WTC11 (cell line): ENCODE data around the gene RAD21L1. TPM values are rescaled to one million over a fixed set of nuclear protein-coding genes. Genes with fewer than 3 reads are reported as not detected.

Source experiments
- ATAC-seq: fragments of 200-7000 bp; cut with Tn5 transposase; 2 replicates; pipeline ENCODE4 v1.10.0; 2021; ENCODE audit warnings: mild to moderate bottlenecking, moderate library complexity
- CTCF ChIA-PET: fragments of 300-600 bp; sonication (Branson Sonifier 250); formaldehyde crosslinking; loops from one replicate; lab custom pipeline; 2021; ENCODE audit warnings: antibody characterized with exemption; lab: Charles Lee
- POLR2A ChIA-PET: fragments of 350-600 bp; sonication (Branson Sonifier 250); formaldehyde crosslinking; loops from one replicate; lab custom pipeline; 2021; ENCODE audit warnings: antibody characterized with exemption; lab: Charles Lee
- DNase-seq: peaks from one replicate; pipeline ENCODE4 v3.0.0; 2021; ENCODE audit warnings: low spot score
- H3K27ac Mint-ChIP-seq: 2 replicates; pipeline ENCODE4 v1.8.0; 2021; ENCODE audit warnings: mixed read lengths
- H3K27me3 Mint-ChIP-seq: 2 replicates; pipeline ENCODE4 v1.8.0; 2021; ENCODE audit warnings: low read depth, mild to moderate bottlenecking, moderate library complexity, mixed read lengths
- H3K36me3 Mint-ChIP-seq: 2 replicates; pipeline ENCODE4 v1.8.0; 2021; ENCODE audit warnings: mixed read lengths
- H3K4me1 Mint-ChIP-seq: 2 replicates; pipeline ENCODE4 v1.8.0; 2022; ENCODE audit warnings: mixed read lengths
- H3K4me3 Mint-ChIP-seq: 2 replicates; pipeline ENCODE4 v1.8.0; 2021; ENCODE audit warnings: mild to moderate bottlenecking, moderate library complexity, mixed read lengths
- H3K9me3 Mint-ChIP-seq: 2 replicates; pipeline ENCODE4 v1.8.0; 2021; ENCODE audit warnings: mixed read lengths
- GABPB1 ChIP-seq: sonication (generic); formaldehyde crosslinking; IDR thresholded peaks from 2 replicates; pipeline ENCODE4 v1.8.1; 2023; ENCODE audit warnings: mild to moderate bottlenecking, missing genetic modification reagents
- KAT7 ChIP-seq: sonication (generic); formaldehyde crosslinking; IDR thresholded peaks from 2 replicates; pipeline ENCODE4 v1.8.1; 2023; ENCODE audit warnings: missing genetic modification reagents, mild to moderate bottlenecking, borderline replicate concordance
- NFATC4 ChIP-seq: fragments of 250-450 bp; sonication (Bioruptor Pico); IDR thresholded peaks from 2 replicates; pipeline ENCODE4 v1.9.0; 2021; ENCODE audit warnings: mild to moderate bottlenecking
- NFYB ChIP-seq: sonication (generic); formaldehyde crosslinking; conservative IDR thresholded peaks from 2 replicates; pipeline ENCODE4 v1.8.0; 2022; ENCODE audit warnings: low read depth, missing genetic modification reagents
- SMAD4 ChIP-seq: sonication (generic); formaldehyde crosslinking; IDR thresholded peaks from 2 replicates; pipeline ENCODE4 v1.8.0; 2022; ENCODE audit warnings: mild to moderate bottlenecking, missing genetic modification reagents
- TCF7 ChIP-seq: sonication (generic); formaldehyde crosslinking; IDR thresholded peaks from 2 replicates; pipeline ENCODE4 v1.8.0; 2022; ENCODE audit warnings: mild to moderate bottlenecking, low read depth, missing genetic modification reagents, moderate library complexity
- TEAD4 ChIP-seq: sonication (generic); formaldehyde crosslinking; IDR thresholded peaks from 2 replicates; pipeline ENCODE4 v1.8.0; 2022; ENCODE audit warnings: mild to moderate bottlenecking, missing genetic modification reagents
- ZNF121 ChIP-seq: sonication (generic); formaldehyde crosslinking; IDR thresholded peaks from 2 replicates; pipeline ENCODE4 v1.8.0; 2023; ENCODE audit warnings: missing genetic modification reagents
- ZNF423 ChIP-seq: fragments of 250-450 bp; sonication (Bioruptor Pico); IDR thresholded peaks from 2 replicates; pipeline ENCODE4 v2.1.2; 2022; ENCODE audit warnings: mild to moderate bottlenecking, moderate library complexity
- total RNA-seq: library from RNA; stranded (reverse); gene quantifications from 3 replicates; pipeline ENCODE4 v1.2.3, GENCODE V29; 2021
- TF ChIP-seq, protein P1 (sequence below): sonication (generic); formaldehyde crosslinking; IDR thresholded peaks from 2 replicates; pipeline ENCODE4 v1.8.1; 2022; ENCODE audit warnings: low read depth, mild to moderate bottlenecking, moderate library complexity, missing genetic modification reagents, borderline replicate concordance
- TF ChIP-seq, protein P2 (sequence below): fragments of 250-450 bp; sonication (Bioruptor Pico); IDR thresholded peaks from 2 replicates; pipeline ENCODE4 v1.9.0; 2021; ENCODE audit warnings: mild to moderate bottlenecking
- TF ChIP-seq, protein P3 (sequence below): sonication (generic); formaldehyde crosslinking; IDR thresholded peaks from 2 replicates; pipeline ENCODE4 v1.8.1; 2022; ENCODE audit warnings: mild to moderate bottlenecking, moderate library complexity, missing genetic modification reagents
- TF ChIP-seq, protein P4 (sequence below): sonication (generic); formaldehyde crosslinking; IDR thresholded peaks from 2 replicates; pipeline ENCODE4 v1.8.1; 2022; ENCODE audit warnings: mild to moderate bottlenecking, missing genetic modification reagents, moderate library complexity, borderline replicate concordance
- TF ChIP-seq, protein P5 (sequence below): sonication (generic); formaldehyde crosslinking; IDR thresholded peaks from 2 replicates; pipeline ENCODE4 v1.8.0; 2023; ENCODE audit warnings: missing genetic modification reagents, mild to moderate bottlenecking, borderline replicate concordance
- TF ChIP-seq, protein P6 (sequence below): sonication (generic); formaldehyde crosslinking; IDR thresholded peaks from 2 replicates; pipeline ENCODE4 v1.8.1; 2023; ENCODE audit warnings: mild to moderate bottlenecking, missing genetic modification reagents

Gene RAD21L1
- total RNA-seq, 1 experiment from 2014 or later, result 0.77 TPM

DNA sequence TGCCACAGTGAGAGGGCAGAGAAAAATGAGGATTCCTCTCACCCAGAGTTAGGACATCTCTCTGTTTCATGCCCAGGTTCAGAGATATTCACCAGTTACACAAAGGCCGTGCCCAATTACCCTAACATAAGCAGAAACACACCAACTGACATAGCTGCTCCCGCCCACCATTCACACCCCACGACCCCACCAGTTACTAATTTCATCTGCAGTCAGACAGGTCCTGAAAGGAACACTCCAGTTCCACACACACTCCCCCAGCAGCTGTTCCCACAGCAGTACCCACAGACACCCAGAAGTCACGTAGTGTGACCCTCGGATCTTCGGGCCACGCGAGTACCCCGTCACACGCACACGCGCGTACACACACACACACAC, 41.6 kb upstream of the RAD21L1 start:
- POLR2A ChIA-PET, result no interaction called here
- ATAC-seq, result no peak
- Mint-ChIP-seq H3K27me3 (peaks cover 28% of the 10 kb centered on the region), H3K9me3 (no peaks in the 10 kb centered on the region), H3K27ac (no peak overlapping the region), H3K4me1 (peaks cover 16% of the 10 kb centered on the region), H3K36me3 (no peaks in the 10 kb centered on the region), H3K4me3 (peak overlapping the region; percentile 75)
- CTCF ChIA-PET, result interaction anchor here (1.1 kb wide), 1 partner anchor 29 kb away, joined by 8 read pairs; no protein-coding TSS in a partner anchor
- no peak for DNase-seq
- TF ChIP-seq, protein P1, sequence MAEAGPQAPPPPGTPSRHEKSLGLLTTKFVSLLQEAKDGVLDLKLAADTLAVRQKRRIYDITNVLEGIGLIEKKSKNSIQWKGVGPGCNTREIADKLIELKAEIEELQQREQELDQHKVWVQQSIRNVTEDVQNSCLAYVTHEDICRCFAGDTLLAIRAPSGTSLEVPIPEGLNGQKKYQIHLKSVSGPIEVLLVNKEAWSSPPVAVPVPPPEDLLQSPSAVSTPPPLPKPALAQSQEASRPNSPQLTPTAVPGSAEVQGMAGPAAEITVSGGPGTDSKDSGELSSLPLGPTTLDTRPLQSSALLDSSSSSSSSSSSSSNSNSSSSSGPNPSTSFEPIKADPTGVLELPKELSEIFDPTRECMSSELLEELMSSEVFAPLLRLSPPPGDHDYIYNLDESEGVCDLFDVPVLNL (CRISPR knock-in tag), result no peak
- TF ChIP-seq NFYB (CRISPR knock-in tag) (no peak), ZNF121 (CRISPR knock-in tag) (no peak), KAT7 (CRISPR knock-in tag) (no peak), TCF7 (no peak), TEAD4 (CRISPR knock-in tag) (no peak), SMAD4 (CRISPR knock-in tag) (no peak), NFATC4 (no peak), GABPB1 (no peak)
- TF ChIP-seq, protein P2, sequence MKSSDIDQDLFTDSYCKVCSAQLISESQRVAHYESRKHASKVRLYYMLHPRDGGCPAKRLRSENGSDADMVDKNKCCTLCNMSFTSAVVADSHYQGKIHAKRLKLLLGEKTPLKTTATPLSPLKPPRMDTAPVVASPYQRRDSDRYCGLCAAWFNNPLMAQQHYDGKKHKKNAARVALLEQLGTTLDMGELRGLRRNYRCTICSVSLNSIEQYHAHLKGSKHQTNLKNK (CRISPR knock-in tag), result no peak
- TF ChIP-seq, protein P3, sequence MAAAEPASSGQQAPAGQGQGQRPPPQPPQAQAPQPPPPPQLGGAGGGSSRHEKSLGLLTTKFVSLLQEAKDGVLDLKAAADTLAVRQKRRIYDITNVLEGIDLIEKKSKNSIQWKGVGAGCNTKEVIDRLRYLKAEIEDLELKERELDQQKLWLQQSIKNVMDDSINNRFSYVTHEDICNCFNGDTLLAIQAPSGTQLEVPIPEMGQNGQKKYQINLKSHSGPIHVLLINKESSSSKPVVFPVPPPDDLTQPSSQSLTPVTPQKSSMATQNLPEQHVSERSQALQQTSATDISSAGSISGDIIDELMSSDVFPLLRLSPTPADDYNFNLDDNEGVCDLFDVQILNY, result no peak
- TF ChIP-seq, protein P4, sequence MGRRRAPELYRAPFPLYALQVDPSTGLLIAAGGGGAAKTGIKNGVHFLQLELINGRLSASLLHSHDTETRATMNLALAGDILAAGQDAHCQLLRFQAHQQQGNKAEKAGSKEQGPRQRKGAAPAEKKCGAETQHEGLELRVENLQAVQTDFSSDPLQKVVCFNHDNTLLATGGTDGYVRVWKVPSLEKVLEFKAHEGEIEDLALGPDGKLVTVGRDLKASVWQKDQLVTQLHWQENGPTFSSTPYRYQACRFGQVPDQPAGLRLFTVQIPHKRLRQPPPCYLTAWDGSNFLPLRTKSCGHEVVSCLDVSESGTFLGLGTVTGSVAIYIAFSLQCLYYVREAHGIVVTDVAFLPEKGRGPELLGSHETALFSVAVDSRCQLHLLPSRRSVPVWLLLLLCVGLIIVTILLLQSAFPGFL (CRISPR knock-in tag), result no peak
- TF ChIP-seq, protein P5, sequence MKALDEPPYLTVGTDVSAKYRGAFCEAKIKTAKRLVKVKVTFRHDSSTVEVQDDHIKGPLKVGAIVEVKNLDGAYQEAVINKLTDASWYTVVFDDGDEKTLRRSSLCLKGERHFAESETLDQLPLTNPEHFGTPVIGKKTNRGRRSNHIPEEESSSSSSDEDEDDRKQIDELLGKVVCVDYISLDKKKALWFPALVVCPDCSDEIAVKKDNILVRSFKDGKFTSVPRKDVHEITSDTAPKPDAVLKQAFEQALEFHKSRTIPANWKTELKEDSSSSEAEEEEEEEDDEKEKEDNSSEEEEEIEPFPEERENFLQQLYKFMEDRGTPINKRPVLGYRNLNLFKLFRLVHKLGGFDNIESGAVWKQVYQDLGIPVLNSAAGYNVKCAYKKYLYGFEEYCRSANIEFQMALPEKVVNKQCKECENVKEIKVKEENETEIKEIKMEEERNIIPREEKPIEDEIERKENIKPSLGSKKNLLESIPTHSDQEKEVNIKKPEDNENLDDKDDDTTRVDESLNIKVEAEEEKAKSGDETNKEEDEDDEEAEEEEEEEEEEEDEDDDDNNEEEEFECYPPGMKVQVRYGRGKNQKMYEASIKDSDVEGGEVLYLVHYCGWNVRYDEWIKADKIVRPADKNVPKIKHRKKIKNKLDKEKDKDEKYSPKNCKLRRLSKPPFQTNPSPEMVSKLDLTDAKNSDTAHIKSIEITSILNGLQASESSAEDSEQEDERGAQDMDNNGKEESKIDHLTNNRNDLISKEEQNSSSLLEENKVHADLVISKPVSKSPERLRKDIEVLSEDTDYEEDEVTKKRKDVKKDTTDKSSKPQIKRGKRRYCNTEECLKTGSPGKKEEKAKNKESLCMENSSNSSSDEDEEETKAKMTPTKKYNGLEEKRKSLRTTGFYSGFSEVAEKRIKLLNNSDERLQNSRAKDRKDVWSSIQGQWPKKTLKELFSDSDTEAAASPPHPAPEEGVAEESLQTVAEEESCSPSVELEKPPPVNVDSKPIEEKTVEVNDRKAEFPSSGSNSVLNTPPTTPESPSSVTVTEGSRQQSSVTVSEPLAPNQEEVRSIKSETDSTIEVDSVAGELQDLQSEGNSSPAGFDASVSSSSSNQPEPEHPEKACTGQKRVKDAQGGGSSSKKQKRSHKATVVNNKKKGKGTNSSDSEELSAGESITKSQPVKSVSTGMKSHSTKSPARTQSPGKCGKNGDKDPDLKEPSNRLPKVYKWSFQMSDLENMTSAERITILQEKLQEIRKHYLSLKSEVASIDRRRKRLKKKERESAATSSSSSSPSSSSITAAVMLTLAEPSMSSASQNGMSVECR (CRISPR knock-in tag), result no peak
- TF ChIP-seq, protein P6, sequence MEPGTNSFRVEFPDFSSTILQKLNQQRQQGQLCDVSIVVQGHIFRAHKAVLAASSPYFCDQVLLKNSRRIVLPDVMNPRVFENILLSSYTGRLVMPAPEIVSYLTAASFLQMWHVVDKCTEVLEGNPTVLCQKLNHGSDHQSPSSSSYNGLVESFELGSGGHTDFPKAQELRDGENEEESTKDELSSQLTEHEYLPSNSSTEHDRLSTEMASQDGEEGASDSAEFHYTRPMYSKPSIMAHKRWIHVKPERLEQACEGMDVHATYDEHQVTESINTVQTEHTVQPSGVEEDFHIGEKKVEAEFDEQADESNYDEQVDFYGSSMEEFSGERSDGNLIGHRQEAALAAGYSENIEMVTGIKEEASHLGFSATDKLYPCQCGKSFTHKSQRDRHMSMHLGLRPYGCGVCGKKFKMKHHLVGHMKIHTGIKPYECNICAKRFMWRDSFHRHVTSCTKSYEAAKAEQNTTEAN, result no peak

DNA sequence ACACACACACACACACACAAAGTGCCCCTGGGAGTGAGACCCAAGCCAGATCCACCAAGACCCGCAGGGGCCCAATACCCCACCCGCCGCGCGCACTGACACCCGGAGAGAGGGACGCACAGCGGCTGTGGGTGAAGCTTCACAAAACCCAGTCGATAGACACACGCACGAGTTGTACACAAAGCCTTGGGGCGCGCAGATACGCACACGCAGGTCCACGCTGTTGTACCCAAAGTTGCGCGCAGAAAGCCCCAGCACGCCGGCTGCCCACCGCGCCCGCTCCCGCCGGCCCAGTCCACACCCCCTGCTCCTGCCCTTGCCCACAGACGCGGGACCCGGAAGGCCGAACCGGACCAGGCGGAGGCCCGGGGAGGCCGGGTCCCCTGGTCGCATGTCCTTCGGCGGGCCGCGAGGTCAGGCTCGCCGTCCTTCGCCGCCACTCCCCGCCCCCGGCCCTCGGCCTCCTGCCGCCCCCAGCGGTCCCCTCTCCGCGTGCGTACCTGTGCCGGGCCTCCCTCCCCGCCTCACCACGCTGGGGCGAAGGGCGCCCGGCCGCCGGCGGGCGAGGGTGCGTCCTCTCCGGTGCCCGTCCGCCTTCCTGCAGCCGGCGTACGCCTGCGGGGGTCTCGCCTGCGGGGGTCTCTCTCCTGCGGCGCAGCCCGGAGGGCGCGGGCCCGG, 41.1 kb upstream of the RAD21L1 start, which contains the start of gene TMEM74B:
Gene TMEM74B, minus strand, starts transcription at position 344 of the 678 bp plus-strand sequence. CDS start 1,180 bp downstream, outside the sequence.
- H3K4me1 Mint-ChIP-seq, result peaks cover 21% of the 10 kb centered on the region
- peaks cover 32% of the 10 kb centered on the region for H3K27me3 Mint-ChIP-seq
- peak within 1 kb of the TSS; percentile 75 for H3K4me3 Mint-ChIP-seq
- POLR2A ChIA-PET, result interaction anchor here (0.9 kb wide), 1 partner anchor 12 kb away, joined by 3 read pairs; no protein-coding TSS in a partner anchor
- TF ChIP-seq ZNF423 (CRISPR knock-in tag) (peak; percentile 50; the same call in 1 of the 2 replicates), TEAD4 (CRISPR knock-in tag) (no peak)
- no peak within 1 kb of the TSS for H3K27ac Mint-ChIP-seq
- no peaks in the 10 kb centered on the region for H3K9me3 Mint-ChIP-seq
- H3K36me3 Mint-ChIP-seq, result no peaks in the 10 kb centered on the region
- CTCF ChIA-PET, result interaction anchor here (0.7 to 1.3 kb wide), 8 partner anchors 13 to 281 kb away, joined by 3 to 8 read pairs (median 3); partner anchors contain the start of gene NSFL1C
- peak; percentile 7 for ATAC-seq
- DNase-seq, result peak; percentile 27
